ENCODE results near the gene C17orf58.

Gene C17orf58

GRCh38 chr17:67950945-67951344 lies 45.3 kb downstream of the C17orf58 start:
- no peaks in the 10 kb centered on the region for H3K4me1 ChIP-seq (ENCODE audit: control insufficient read depth in 1 of 2, insufficient read depth in 1 of 2, low read depth in 1 of 2, low read length in 1 of 2)
- no peaks in the 10 kb centered on the region for H3K27me3 ChIP-seq
- TF ChIP-seq, protein P1, sequence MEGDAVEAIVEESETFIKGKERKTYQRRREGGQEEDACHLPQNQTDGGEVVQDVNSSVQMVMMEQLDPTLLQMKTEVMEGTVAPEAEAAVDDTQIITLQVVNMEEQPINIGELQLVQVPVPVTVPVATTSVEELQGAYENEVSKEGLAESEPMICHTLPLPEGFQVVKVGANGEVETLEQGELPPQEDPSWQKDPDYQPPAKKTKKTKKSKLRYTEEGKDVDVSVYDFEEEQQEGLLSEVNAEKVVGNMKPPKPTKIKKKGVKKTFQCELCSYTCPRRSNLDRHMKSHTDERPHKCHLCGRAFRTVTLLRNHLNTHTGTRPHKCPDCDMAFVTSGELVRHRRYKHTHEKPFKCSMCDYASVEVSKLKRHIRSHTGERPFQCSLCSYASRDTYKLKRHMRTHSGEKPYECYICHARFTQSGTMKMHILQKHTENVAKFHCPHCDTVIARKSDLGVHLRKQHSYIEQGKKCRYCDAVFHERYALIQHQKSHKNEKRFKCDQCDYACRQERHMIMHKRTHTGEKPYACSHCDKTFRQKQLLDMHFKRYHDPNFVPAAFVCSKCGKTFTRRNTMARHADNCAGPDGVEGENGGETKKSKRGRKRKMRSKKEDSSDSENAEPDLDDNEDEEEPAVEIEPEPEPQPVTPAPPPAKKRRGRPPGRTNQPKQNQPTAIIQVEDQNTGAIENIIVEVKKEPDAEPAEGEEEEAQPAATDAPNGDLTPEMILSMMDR (IDR thresholded peaks at IDR 0.05): no peak
- peaks cover 85% of the 10 kb centered on the region for H3K36me3 ChIP-seq
- no peaks in the 10 kb centered on the region for H3K9me3 ChIP-seq
- H3K27ac ChIP-seq: no peak overlapping the region
- H3K4me3 ChIP-seq (ENCODE audit: low read depth in 1 of 2, low read length in 1 of 2): no peak overlapping the region

GRCh38 chr17:67947325-67947813 lies 48.9 kb downstream of the C17orf58 start:
- TF ChIP-seq, protein P1 (IDR thresholded peaks at IDR 0.05): no peak
- Histone ChIP-seq H3K27me3 (no peaks in the 10 kb centered on the region), H3K4me1 (ENCODE audit: control insufficient read depth in 1 of 2, insufficient read depth in 1 of 2, low read depth in 1 of 2, low read length in 1 of 2) (no peaks in the 10 kb centered on the region), H3K27ac (no peak overlapping the region), H3K4me3 (ENCODE audit: low read depth in 1 of 2, low read length in 1 of 2) (no peak overlapping the region), H3K9me3 (no peaks in the 10 kb centered on the region), H3K36me3 (peaks cover 97% of the 10 kb centered on the region)

- Histone ChIP-seq H3K4me1 (ENCODE audit: control insufficient read depth in 1 of 2, insufficient read depth in 1 of 2, low read depth in 1 of 2, low read length in 1 of 2) (no peaks in the 10 kb centered on the region), H3K27me3 (no peaks in the 10 kb centered on the region), H3K4me3 (ENCODE audit: low read depth in 1 of 2, low read length in 1 of 2) (no peak overlapping the region), H3K9me3 (no peaks in the 10 kb centered on the region), H3K27ac (no peak overlapping the region), H3K36me3 (peaks cover 99% of the 10 kb centered on the region)
- TF ChIP-seq, protein P1 (IDR thresholded peaks at IDR 0.05): no peak
Observed at GRCh38 chr17:67946513-67946912, 49.8 kb downstream of the C17orf58 start.

GRCh38 chr17:67944035-67944434 lies 52.2 kb downstream of the C17orf58 start:
- no peaks in the 10 kb centered on the region for H3K27me3 ChIP-seq
- H3K27ac ChIP-seq: no peak overlapping the region
- H3K4me1 ChIP-seq (ENCODE audit: control insufficient read depth in 1 of 2, insufficient read depth in 1 of 2, low read depth in 1 of 2, low read length in 1 of 2): no peaks in the 10 kb centered on the region
- TF ChIP-seq, protein P1 (IDR thresholded peaks at IDR 0.05): no peak
- no peaks in the 10 kb centered on the region for H3K9me3 ChIP-seq
- peaks cover 98% of the 10 kb centered on the region for H3K36me3 ChIP-seq
- H3K4me3 ChIP-seq (ENCODE audit: low read depth in 1 of 2, low read length in 1 of 2): no peak overlapping the region

DNA sequence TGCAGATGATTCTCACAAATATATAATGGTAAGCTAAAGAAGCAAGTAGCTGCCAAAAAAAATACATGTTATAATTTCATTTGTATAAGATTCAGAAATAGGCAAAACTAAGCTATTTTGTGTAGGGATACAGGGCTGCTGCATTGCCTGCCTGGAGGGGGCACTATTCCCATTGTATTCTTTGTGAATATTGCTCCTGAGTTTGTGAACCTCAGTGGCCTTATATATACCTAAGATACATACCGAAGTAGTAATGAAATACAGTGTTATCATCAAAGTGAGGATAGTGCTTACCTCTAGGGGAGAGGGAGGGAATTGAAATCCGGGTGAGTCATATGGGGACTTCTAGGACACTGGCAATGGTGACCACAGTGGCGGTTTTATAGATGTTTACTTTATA lies 53.5 kb downstream of the C17orf58 start:
- no peaks in the 10 kb centered on the region for H3K4me1 ChIP-seq (ENCODE audit: control insufficient read depth in 1 of 2, insufficient read depth in 1 of 2, low read depth in 1 of 2, low read length in 1 of 2)
- no peaks in the 10 kb centered on the region for H3K9me3 ChIP-seq
- TF ChIP-seq, protein P1 (IDR thresholded peaks at IDR 0.05): no peak
- no peak overlapping the region for H3K27ac ChIP-seq
- H3K27me3 ChIP-seq: no peaks in the 10 kb centered on the region
- peaks cover 98% of the 10 kb centered on the region for H3K36me3 ChIP-seq
- H3K4me3 ChIP-seq (ENCODE audit: low read depth in 1 of 2, low read length in 1 of 2): no peak overlapping the region

Data from neutrophil (primary cell).